Measurements from ENCODE around the gene ABR. TPM values are rescaled to one million over a fixed set of nuclear protein-coding genes. Genes with fewer than 3 reads are reported as not detected.

ABR gene
- total RNA-seq, 1 donor = 156 TPM

- Histone ChIP-seq H3K79me2 (ENCODE audit: insufficient read depth, low read length) (peaks cover 14% of the 10 kb centered on the region), H3K27ac (ENCODE audit: low read depth, low read length) (no peak overlapping the region), H2AFZ (ENCODE audit: low read length) (no peak overlapping the region), H3K9me3 (ENCODE audit: low read depth, low read length) (no peaks in the 10 kb centered on the region), H3K36me3 (ENCODE audit: insufficient read depth, low read length) (no peaks in the 10 kb centered on the region), H3K4me2 (ENCODE audit: insufficient read depth, low read length) (no peak overlapping the region), H3K27me3 (ENCODE audit: insufficient read depth, low read length) (no peaks in the 10 kb centered on the region), H3K4me3 (ENCODE audit: insufficient read depth, low read length) (no peak overlapping the region), H3K4me1 (ENCODE audit: insufficient read depth, low read length) (peaks cover 10% of the 10 kb centered on the region), H4K20me1 (ENCODE audit: insufficient read depth, low read length) (peaks cover 28% of the 10 kb centered on the region)
- no peak for DNase-seq (ENCODE audit: insufficient read length, low spot score, missing footprints)
- TF ChIP-seq, protein P1, sequence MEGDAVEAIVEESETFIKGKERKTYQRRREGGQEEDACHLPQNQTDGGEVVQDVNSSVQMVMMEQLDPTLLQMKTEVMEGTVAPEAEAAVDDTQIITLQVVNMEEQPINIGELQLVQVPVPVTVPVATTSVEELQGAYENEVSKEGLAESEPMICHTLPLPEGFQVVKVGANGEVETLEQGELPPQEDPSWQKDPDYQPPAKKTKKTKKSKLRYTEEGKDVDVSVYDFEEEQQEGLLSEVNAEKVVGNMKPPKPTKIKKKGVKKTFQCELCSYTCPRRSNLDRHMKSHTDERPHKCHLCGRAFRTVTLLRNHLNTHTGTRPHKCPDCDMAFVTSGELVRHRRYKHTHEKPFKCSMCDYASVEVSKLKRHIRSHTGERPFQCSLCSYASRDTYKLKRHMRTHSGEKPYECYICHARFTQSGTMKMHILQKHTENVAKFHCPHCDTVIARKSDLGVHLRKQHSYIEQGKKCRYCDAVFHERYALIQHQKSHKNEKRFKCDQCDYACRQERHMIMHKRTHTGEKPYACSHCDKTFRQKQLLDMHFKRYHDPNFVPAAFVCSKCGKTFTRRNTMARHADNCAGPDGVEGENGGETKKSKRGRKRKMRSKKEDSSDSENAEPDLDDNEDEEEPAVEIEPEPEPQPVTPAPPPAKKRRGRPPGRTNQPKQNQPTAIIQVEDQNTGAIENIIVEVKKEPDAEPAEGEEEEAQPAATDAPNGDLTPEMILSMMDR (IDR thresholded peaks at IDR 0.05; ENCODE audit: extremely low read depth, low read depth, low read length) = no peak
Measured at GRCh38 chr17:1029922-1030644, 149.7 kb downstream of the ABR start.

- TF ChIP-seq, protein P1 (IDR thresholded peaks at IDR 0.05; ENCODE audit: extremely low read depth, low read depth, low read length) = no peak
- Histone ChIP-seq H3K9me3 (ENCODE audit: low read depth, low read length) (no peaks in the 10 kb centered on the region), H3K4me3 (ENCODE audit: insufficient read depth, low read length) (no peak overlapping the region), H2AFZ (ENCODE audit: low read length) (peak overlapping the region; percentile 68), H3K4me2 (ENCODE audit: insufficient read depth, low read length) (peak overlapping the region; percentile 54), H3K27ac (ENCODE audit: low read depth, low read length) (peak overlapping the region; percentile 75), H4K20me1 (ENCODE audit: insufficient read depth, low read length) (peaks cover 23% of the 10 kb centered on the region), H3K4me1 (ENCODE audit: insufficient read depth, low read length) (peaks cover 10% of the 10 kb centered on the region), H3K79me2 (ENCODE audit: insufficient read depth, low read length) (peaks cover 14% of the 10 kb centered on the region), H3K27me3 (ENCODE audit: insufficient read depth, low read length) (no peaks in the 10 kb centered on the region), H3K36me3 (ENCODE audit: insufficient read depth, low read length) (no peaks in the 10 kb centered on the region)
- DNase-seq (ENCODE audit: insufficient read length, low spot score, missing footprints) = peak; percentile 97
Measured at GRCh38 chr17:1029196-1029921, 150.4 kb downstream of the ABR start.

- H3K4me1 ChIP-seq (ENCODE audit: insufficient read depth, low read length) = peaks cover 10% of the 10 kb centered on the region
- H4K20me1 ChIP-seq (ENCODE audit: insufficient read depth, low read length) = peaks cover 14% of the 10 kb centered on the region
- no peak for DNase-seq (ENCODE audit: insufficient read length, low spot score, missing footprints)
- no peaks in the 10 kb centered on the region for H3K36me3 ChIP-seq (ENCODE audit: insufficient read depth, low read length)
- no peaks in the 10 kb centered on the region for H3K27me3 ChIP-seq (ENCODE audit: insufficient read depth, low read length)
- no peak overlapping the region for H3K4me2 ChIP-seq (ENCODE audit: insufficient read depth, low read length)
- H3K9me3 ChIP-seq (ENCODE audit: low read depth, low read length) = no peaks in the 10 kb centered on the region
- H3K4me3 ChIP-seq (ENCODE audit: insufficient read depth, low read length) = no peak overlapping the region
- TF ChIP-seq, protein P1 (IDR thresholded peaks at IDR 0.05; ENCODE audit: extremely low read depth, low read depth, low read length) = no peak
- no peak overlapping the region for H2AFZ ChIP-seq (ENCODE audit: low read length)
- H3K27ac ChIP-seq (ENCODE audit: low read depth, low read length) = no peak overlapping the region
- peaks cover 14% of the 10 kb centered on the region for H3K79me2 ChIP-seq (ENCODE audit: insufficient read depth, low read length)
Measured at GRCh38 chr17:1027044-1027443, 152.7 kb downstream of the ABR start.

DNA sequence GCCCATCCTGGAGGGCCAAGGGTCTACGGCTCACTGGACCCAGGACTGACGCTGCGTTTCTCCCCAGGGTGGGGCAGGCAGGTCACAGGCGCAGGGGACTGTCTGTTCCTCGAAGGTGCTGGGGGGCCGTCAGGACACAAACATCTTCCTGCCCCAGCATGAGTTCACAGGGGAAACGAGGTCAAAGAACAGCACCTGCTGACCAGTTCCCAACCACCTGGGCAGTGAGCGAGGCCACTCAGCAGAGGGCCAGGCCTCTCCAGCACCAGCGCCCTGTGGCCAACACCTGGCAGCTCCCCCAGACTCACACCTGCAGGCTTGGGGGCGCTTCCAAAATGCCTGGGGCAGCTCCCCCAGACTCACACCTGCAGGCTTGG is 153.2 kb downstream of the ABR start:
- Histone ChIP-seq H3K27me3 (ENCODE audit: insufficient read depth, low read length) (no peaks in the 10 kb centered on the region), H3K27ac (ENCODE audit: low read depth, low read length) (no peak overlapping the region), H3K4me1 (ENCODE audit: insufficient read depth, low read length) (peaks cover 10% of the 10 kb centered on the region), H3K4me3 (ENCODE audit: insufficient read depth, low read length) (no peak overlapping the region), H3K9me3 (ENCODE audit: low read depth, low read length) (no peaks in the 10 kb centered on the region), H3K4me2 (ENCODE audit: insufficient read depth, low read length) (no peak overlapping the region), H2AFZ (ENCODE audit: low read length) (no peak overlapping the region), H3K36me3 (ENCODE audit: insufficient read depth, low read length) (no peaks in the 10 kb centered on the region), H4K20me1 (ENCODE audit: insufficient read depth, low read length) (peaks cover 14% of the 10 kb centered on the region), H3K79me2 (ENCODE audit: insufficient read depth, low read length) (peaks cover 14% of the 10 kb centered on the region)
- DNase-seq (ENCODE audit: insufficient read length, low spot score, missing footprints) = no peak
- TF ChIP-seq, protein P1 (IDR thresholded peaks at IDR 0.05; ENCODE audit: extremely low read depth, low read depth, low read length) = no peak
